OCI-LY7 (cell line): ENCODE measurements around the gene TRMU.

Experiments used
- CTCF ChIP-seq: fragments of 200-600 bp; sonication (generic); conservative IDR thresholded peaks from 2 replicates; pipeline ENCODE4 v1.5.1; 2014; ENCODE audit warnings: mild to moderate bottlenecking, antibody characterized with exemption, low read length, moderate library complexity, mixed read lengths
- EZH2phosphoT487 ChIP-seq: fragments of 200-600 bp; sonication (generic); IDR thresholded peaks from 2 replicates; pipeline ENCODE4 v1.6.1; 2018; ENCODE audit warnings: low read depth, borderline replicate concordance, mild to moderate bottlenecking, mixed run types, antibody characterized with exemption, low read length, moderate library complexity, mixed read lengths

- TF ChIP-seq CTCF (no peak), EZH2phosphoT487 (no peak)
These were observed 4.4 kb downstream of the TRMU start for GRCh38 chr22:46339956-46340355.
